ENCODE results near the gene FSIP1. TPM values are rescaled to one million over a fixed set of nuclear protein-coding genes. Genes with fewer than 3 reads are reported as not detected.

The FSIP1 gene
- total RNA-seq, 1 donor from 2014 or later: 2.5 TPM

GRCh38 chr15:39591141-39591895 lies 191.3 kb downstream of the FSIP1 start:
- H4K20me1 ChIP-seq (ENCODE audit: low read depth): no peaks in the 10 kb centered on the region
- peaks cover 6% of the 10 kb centered on the region for H3K4me1 Mint-ChIP-seq
- DNase-seq (ENCODE audit: low spot score): no peak
- H3K36me3 Mint-ChIP-seq: peaks cover 49% of the 10 kb centered on the region
- no peaks in the 10 kb centered on the region for H3K9me3 Mint-ChIP-seq
- peaks cover 2% of the 10 kb centered on the region for H3K27me3 Mint-ChIP-seq (ENCODE audit: insufficient read depth, low read depth)
- H3K9ac ChIP-seq: no peak overlapping the region
- H2AFZ ChIP-seq (replicated peaks): no peak overlapping the region
- H3K36me3 ChIP-seq: no peaks in the 10 kb centered on the region
- H3K4me3 ChIP-seq: no peak overlapping the region
- no peaks in the 10 kb centered on the region for H3K9me3 ChIP-seq (ENCODE audit: low read depth)
- TF ChIP-seq EZH2 (IDR thresholded peaks at IDR 0.05) (no peak), EZH2phosphoT487 (IDR thresholded peaks at IDR 0.05) (no peak), CTCF (IDR thresholded peaks at IDR 0.05) (no peak)
- H3K27ac ChIP-seq: no peak overlapping the region
- H3K27ac Mint-ChIP-seq: no peak overlapping the region
- H3K4me2 ChIP-seq: no peak overlapping the region
- peaks cover 3% of the 10 kb centered on the region for H3K4me1 ChIP-seq
- H3F3A ChIP-seq (ENCODE audit: low read depth): no peaks in the 10 kb centered on the region
- no peaks in the 10 kb centered on the region for H3K79me2 ChIP-seq (ENCODE audit: low read depth)
- no peak overlapping the region for H3K4me3 Mint-ChIP-seq
- H3K27me3 ChIP-seq: no peaks in the 10 kb centered on the region

- Mint-ChIP-seq H3K4me1 (peaks cover 2% of the 10 kb centered on the region), H3K27ac (no peak overlapping the region), H3K27me3 (ENCODE audit: insufficient read depth, low read depth) (peaks cover 2% of the 10 kb centered on the region), H3K4me3 (no peak overlapping the region), H3K9me3 (no peaks in the 10 kb centered on the region), H3K36me3 (peaks cover 39% of the 10 kb centered on the region)
- Histone ChIP-seq H3F3A (ENCODE audit: low read depth) (no peaks in the 10 kb centered on the region), H3K9me3 (ENCODE audit: low read depth) (no peaks in the 10 kb centered on the region), H3K4me1 (no peaks in the 10 kb centered on the region), H3K79me2 (ENCODE audit: low read depth) (no peaks in the 10 kb centered on the region), H3K4me2 (no peak overlapping the region), H4K20me1 (ENCODE audit: low read depth) (no peaks in the 10 kb centered on the region), H3K9ac (no peak overlapping the region), H3K36me3 (no peaks in the 10 kb centered on the region), H3K27ac (no peak overlapping the region), H3K4me3 (no peak overlapping the region), H3K27me3 (no peaks in the 10 kb centered on the region), H2AFZ (replicated peaks) (no peak overlapping the region)
- TF ChIP-seq CTCF (IDR thresholded peaks at IDR 0.05): no peak
- no peak for TF ChIP-seq EZH2phosphoT487 (IDR thresholded peaks at IDR 0.05)
- no peak for TF ChIP-seq EZH2 (IDR thresholded peaks at IDR 0.05)
- no peak for DNase-seq (ENCODE audit: low spot score)
Measured at GRCh38 chr15:39589815-39590644, 192.6 kb downstream of the FSIP1 start.

GRCh38 chr15:39589193-39589814 lies 193.3 kb downstream of the FSIP1 start:
- Histone ChIP-seq H4K20me1 (ENCODE audit: low read depth) (no peaks in the 10 kb centered on the region), H3K9me3 (ENCODE audit: low read depth) (no peaks in the 10 kb centered on the region), H3K27ac (no peak overlapping the region), H3K4me3 (no peak overlapping the region), H2AFZ (replicated peaks) (no peak overlapping the region), H3K4me1 (no peaks in the 10 kb centered on the region), H3K27me3 (no peaks in the 10 kb centered on the region), H3K36me3 (no peaks in the 10 kb centered on the region), H3F3A (ENCODE audit: low read depth) (no peaks in the 10 kb centered on the region), H3K9ac (no peak overlapping the region), H3K79me2 (ENCODE audit: low read depth) (no peaks in the 10 kb centered on the region), H3K4me2 (no peak overlapping the region)
- Mint-ChIP-seq H3K27ac (no peak overlapping the region), H3K4me1 (peaks cover 2% of the 10 kb centered on the region), H3K4me3 (no peak overlapping the region), H3K36me3 (peaks cover 44% of the 10 kb centered on the region), H3K9me3 (no peaks in the 10 kb centered on the region), H3K27me3 (ENCODE audit: insufficient read depth, low read depth) (peaks cover 2% of the 10 kb centered on the region)
- TF ChIP-seq CTCF (IDR thresholded peaks at IDR 0.05): no peak
- TF ChIP-seq EZH2phosphoT487 (IDR thresholded peaks at IDR 0.05): no peak
- TF ChIP-seq EZH2 (IDR thresholded peaks at IDR 0.05): no peak
- no peak for DNase-seq (ENCODE audit: low spot score)

All from neural progenitor cell (in vitro differentiated cells).